ENCODE measurements around the gene FER.
"Not testable (repeated sequence)": the region's sequence is repeated elsewhere in the genome, so short reads cannot be mapped to it uniquely, and the experiment has no call there.

Gene FER

GRCh38 chr5:108827131-108827530 lies 79.4 kb downstream of the FER start:
- no peak overlapping the region for H4K91ac ChIP-seq (ENCODE audit: low read length)
- H2AK5ac ChIP-seq (ENCODE audit: low read length, severe bottlenecking) = no peak overlapping the region
- H2BK120ac ChIP-seq (ENCODE audit: low read depth, low read length) = no peak overlapping the region
- no peaks in the 10 kb centered on the region for H3K27me3 ChIP-seq (ENCODE audit: control insufficient read depth in 1 of 2, insufficient read depth in 1 of 2, low read length in 2 of 2)
- H2BK12ac ChIP-seq (ENCODE audit: low read length in 2 of 2) = no peak overlapping the region
- no peak overlapping the region for H4K8ac ChIP-seq (ENCODE audit: low read length)
- no peak overlapping the region for H3K27ac ChIP-seq (ENCODE audit: low read length, poor library complexity, severe bottlenecking)
- peaks cover 5% of the 10 kb centered on the region for H3K79me1 ChIP-seq (replicated peaks; ENCODE audit: low read length, poor library complexity, severe bottlenecking)
- no peaks in the 10 kb centered on the region for H3K4me1 ChIP-seq (ENCODE audit: control insufficient read depth, insufficient read depth, low read depth, low read length)
- H3K9ac ChIP-seq (ENCODE audit: low read length) = no peak overlapping the region
- H2BK15ac ChIP-seq (ENCODE audit: low read depth, poor library complexity, severe bottlenecking) = no peak overlapping the region
- H3K14ac ChIP-seq (ENCODE audit: low read length in 2 of 2) = no peak overlapping the region
- H3K18ac ChIP-seq (ENCODE audit: low read depth in 1 of 2, low read length in 2 of 2) = no peak overlapping the region
- no peak for DNase-seq
- H3K9me3 ChIP-seq (ENCODE audit: control insufficient read depth, low read length) = no peaks in the 10 kb centered on the region
- H2BK5ac ChIP-seq (ENCODE audit: low read depth, low read length, poor library complexity, severe bottlenecking) = no peak overlapping the region
- no peaks in the 10 kb centered on the region for H3K36me3 ChIP-seq (ENCODE audit: control insufficient read depth in 1 of 2, insufficient read depth in 2 of 2, low read depth in 1 of 2, low read length in 2 of 2)
- WGBS = no CpG with 5 or more reads among the region's 1 CpG
- no peak overlapping the region for H3K4ac ChIP-seq (ENCODE audit: low read depth in 1 of 2, low read length in 2 of 2)
- H3K23ac ChIP-seq (ENCODE audit: low read length in 2 of 2) = no peak overlapping the region
- no peak overlapping the region for H2AFZ ChIP-seq (ENCODE audit: low read depth, low read length)
- H3K4me2 ChIP-seq (ENCODE audit: low read length, poor library complexity, severe bottlenecking) = no peak overlapping the region
- H3K4me3 ChIP-seq (ENCODE audit: insufficient read depth in 1 of 2, low read depth in 1 of 2, low read length in 2 of 2) = no peak overlapping the region

GRCh38 chr5:108830705-108831276 lies 83.1 kb downstream of the FER start:
- Histone ChIP-seq H3K9me3 (ENCODE audit: control insufficient read depth, low read length) (no peaks in the 10 kb centered on the region), H2BK5ac (ENCODE audit: low read depth, low read length, poor library complexity, severe bottlenecking) (no peak overlapping the region)

DNA sequence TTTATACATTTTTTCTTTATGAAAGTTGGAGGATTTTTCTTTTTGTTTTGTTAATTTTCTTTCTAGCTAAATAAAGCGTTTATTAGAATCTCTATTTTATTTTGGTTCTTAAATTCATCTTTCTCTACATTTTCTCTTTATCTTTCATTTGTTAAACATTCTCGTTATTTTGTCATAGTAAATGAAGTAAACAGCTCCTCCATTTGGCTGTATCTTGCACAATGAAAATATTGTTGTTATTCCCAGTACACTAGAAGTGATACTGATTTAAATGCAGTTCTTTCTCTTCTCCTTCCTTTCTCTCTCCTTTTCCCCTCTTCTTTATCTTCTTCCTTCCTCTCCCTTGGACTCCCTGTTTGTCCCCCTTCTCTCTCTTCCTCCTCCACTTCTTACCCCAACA lies 88.8 kb downstream of the FER start:
- H3K27me3 ChIP-seq (ENCODE audit: control insufficient read depth in 1 of 2, insufficient read depth in 1 of 2, low read length in 2 of 2) = no peaks in the 10 kb centered on the region
- WGBS = no CpG with 5 or more reads among the region's 2 CpGs
- no peaks in the 10 kb centered on the region for H3K4me1 ChIP-seq (ENCODE audit: control insufficient read depth, insufficient read depth, low read depth, low read length)
- H2BK5ac ChIP-seq (ENCODE audit: low read depth, low read length, poor library complexity, severe bottlenecking) = no peak overlapping the region
- H3K14ac ChIP-seq (ENCODE audit: low read length in 2 of 2) = no peak overlapping the region
- H3K4me3 ChIP-seq (ENCODE audit: insufficient read depth in 1 of 2, low read depth in 1 of 2, low read length in 2 of 2) = no peak overlapping the region
- no peak overlapping the region for H3K18ac ChIP-seq (ENCODE audit: low read depth in 1 of 2, low read length in 2 of 2)
- H2AK5ac ChIP-seq (ENCODE audit: low read length, severe bottlenecking) = no peak overlapping the region
- H4K91ac ChIP-seq (ENCODE audit: low read length) = no peak overlapping the region
- H3K9me3 ChIP-seq (ENCODE audit: control insufficient read depth, low read length) = no peaks in the 10 kb centered on the region
- H2BK120ac ChIP-seq (ENCODE audit: low read depth, low read length) = no peak overlapping the region
- H3K27ac ChIP-seq (ENCODE audit: low read length, poor library complexity, severe bottlenecking) = no peak overlapping the region
- no peak overlapping the region for H2AFZ ChIP-seq (ENCODE audit: low read depth, low read length)
- H2BK15ac ChIP-seq (ENCODE audit: low read depth, poor library complexity, severe bottlenecking) = no peak overlapping the region
- DNase-seq = no peak
- H3K79me1 ChIP-seq (replicated peaks; ENCODE audit: low read length, poor library complexity, severe bottlenecking) = no peaks in the 10 kb centered on the region
- no peak overlapping the region for H3K9ac ChIP-seq (ENCODE audit: low read length)
- H3K36me3 ChIP-seq (ENCODE audit: control insufficient read depth in 1 of 2, insufficient read depth in 2 of 2, low read depth in 1 of 2, low read length in 2 of 2) = peaks cover 0 to 17% of the 10 kb centered on the region in 2 experiments
- H4K8ac ChIP-seq (ENCODE audit: low read length) = no peak overlapping the region
- H3K4ac ChIP-seq (ENCODE audit: low read depth in 1 of 2, low read length in 2 of 2) = no peak overlapping the region
- no peak overlapping the region for H3K23ac ChIP-seq (ENCODE audit: low read length in 2 of 2)
- no peak overlapping the region for H2BK12ac ChIP-seq (ENCODE audit: low read length in 2 of 2)
- H3K4me2 ChIP-seq (ENCODE audit: low read length, poor library complexity, severe bottlenecking) = no peak overlapping the region

More at GRCh38 chr5:108830705-108831276, 83.1 kb downstream of the FER start:
- H3K4ac ChIP-seq (ENCODE audit: low read depth in 1 of 2, low read length in 2 of 2) = no peak overlapping the region
- H3K4me3 ChIP-seq (ENCODE audit: insufficient read depth in 1 of 2, low read depth in 1 of 2, low read length in 2 of 2) = no peak overlapping the region
- H2AFZ ChIP-seq (ENCODE audit: low read depth, low read length) = no peak overlapping the region
- no peaks in the 10 kb centered on the region for H3K4me1 ChIP-seq (ENCODE audit: control insufficient read depth, insufficient read depth, low read depth, low read length)
- H3K9ac ChIP-seq (ENCODE audit: low read length) = no peak overlapping the region
- no peak overlapping the region for H3K27ac ChIP-seq (ENCODE audit: low read length, poor library complexity, severe bottlenecking)
- H2BK15ac ChIP-seq (ENCODE audit: low read depth, poor library complexity, severe bottlenecking) = no peak overlapping the region
- H3K4me2 ChIP-seq (ENCODE audit: low read length, poor library complexity, severe bottlenecking) = no peak overlapping the region
- H2AK5ac ChIP-seq (ENCODE audit: low read length, severe bottlenecking) = no peak overlapping the region
- peaks cover 5% of the 10 kb centered on the region for H3K79me1 ChIP-seq (replicated peaks; ENCODE audit: low read length, poor library complexity, severe bottlenecking)
- H3K18ac ChIP-seq (ENCODE audit: low read depth in 1 of 2, low read length in 2 of 2) = peak overlapping the region in 1 of 2 experiments; percentile 8
- H3K14ac ChIP-seq (ENCODE audit: low read length in 2 of 2) = no peak overlapping the region
- no peak overlapping the region for H4K8ac ChIP-seq (ENCODE audit: low read length)
- no peak overlapping the region for H4K91ac ChIP-seq (ENCODE audit: low read length)
- H3K23ac ChIP-seq (ENCODE audit: low read length in 2 of 2) = no peak overlapping the region
- peaks cover 0 to 3% of the 10 kb centered on the region in 2 experiments for H3K36me3 ChIP-seq (ENCODE audit: control insufficient read depth in 1 of 2, insufficient read depth in 2 of 2, low read depth in 1 of 2, low read length in 2 of 2)
- DNase-seq = no peak
- H2BK120ac ChIP-seq (ENCODE audit: low read depth, low read length) = no peak overlapping the region
- H2BK12ac ChIP-seq (ENCODE audit: low read length in 2 of 2) = no peak overlapping the region
- 85% methylated on average over 2 of the region's 3 CpGs for WGBS
- H3K27me3 ChIP-seq (ENCODE audit: control insufficient read depth in 1 of 2, insufficient read depth in 1 of 2, low read length in 2 of 2) = no peaks in the 10 kb centered on the region

DNA sequence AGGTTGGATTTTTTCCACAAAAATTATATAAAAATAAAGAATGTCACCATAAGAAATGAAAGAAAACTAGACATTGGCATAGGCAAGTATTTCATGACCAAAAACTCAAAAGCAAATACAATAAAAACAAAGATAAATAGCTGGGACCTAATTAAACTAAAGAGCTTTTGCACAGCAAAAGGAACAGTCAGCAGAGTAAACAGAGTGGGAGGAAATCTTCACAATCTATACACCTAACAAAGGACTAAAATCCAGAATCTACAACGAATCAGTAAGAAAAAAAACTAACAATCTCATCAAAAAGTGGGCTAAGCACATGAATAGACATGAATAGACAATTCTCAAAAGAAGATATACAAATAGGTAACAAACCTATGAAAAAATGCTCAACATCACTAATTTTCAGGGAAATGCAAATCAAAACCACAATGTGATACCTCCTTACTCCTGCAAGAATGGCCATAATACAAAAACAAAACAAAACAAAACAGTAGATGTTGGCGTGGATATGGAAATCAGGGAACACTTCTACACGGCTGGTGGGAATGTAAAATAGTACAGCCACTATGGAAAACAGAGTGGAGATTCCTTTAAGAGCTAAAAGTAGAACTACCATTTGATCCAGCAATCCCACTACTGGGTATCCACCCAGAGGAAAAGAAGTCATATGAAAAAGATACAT lies 94.7 kb downstream of the FER start:
- not testable (repeated sequence) for H3K79me1 ChIP-seq (replicated peaks; ENCODE audit: low read length, poor library complexity, severe bottlenecking); H3K14ac ChIP-seq (ENCODE audit: low read length in 2 of 2); H2BK120ac ChIP-seq (ENCODE audit: low read depth, low read length); H3K4ac ChIP-seq (ENCODE audit: low read depth in 1 of 2, low read length in 2 of 2); H3K4me2 ChIP-seq (ENCODE audit: low read length, poor library complexity, severe bottlenecking); H4K8ac ChIP-seq (ENCODE audit: low read length); H3K18ac ChIP-seq (ENCODE audit: low read depth in 1 of 2, low read length in 2 of 2); H3K4me3 ChIP-seq (ENCODE audit: insufficient read depth in 1 of 2, low read depth in 1 of 2, low read length in 2 of 2); H3K23ac ChIP-seq (ENCODE audit: low read length in 2 of 2); H4K91ac ChIP-seq (ENCODE audit: low read length); H3K27me3 ChIP-seq (ENCODE audit: control insufficient read depth in 1 of 2, insufficient read depth in 1 of 2, low read length in 2 of 2); H3K27ac ChIP-seq (ENCODE audit: low read length, poor library complexity, severe bottlenecking); H3K4me1 ChIP-seq (ENCODE audit: control insufficient read depth, insufficient read depth, low read depth, low read length); H2BK12ac ChIP-seq (ENCODE audit: low read length in 2 of 2); H3K9me3 ChIP-seq (ENCODE audit: control insufficient read depth, low read length); H3K9ac ChIP-seq (ENCODE audit: low read length); DNase-seq; H2BK15ac ChIP-seq (ENCODE audit: low read depth, poor library complexity, severe bottlenecking); H2BK5ac ChIP-seq (ENCODE audit: low read depth, low read length, poor library complexity, severe bottlenecking); H2AFZ ChIP-seq (ENCODE audit: low read depth, low read length); H2AK5ac ChIP-seq (ENCODE audit: low read length, severe bottlenecking)
- H3K36me3 ChIP-seq (ENCODE audit: control insufficient read depth in 1 of 2, insufficient read depth in 2 of 2, low read depth in 1 of 2, low read length in 2 of 2) = peaks cover 0 to 27% of the 10 kb centered on the region in 2 experiments
- 97% methylated on average over 3 of the region's 3 CpGs for WGBS

Data from mesenchymal stem cell (in vitro differentiated cells and primary cell).